ENCODE data around the gene TOR1B. TPM values are rescaled to one million over a fixed set of nuclear protein-coding genes. Genes with fewer than 3 reads are reported as not detected.

TOR1B gene
- total and polyA plus RNA-seq, 2 of the 4 experiments (the other 2 are of a cell fraction), result 15.6 to 21.0 TPM

DNA sequence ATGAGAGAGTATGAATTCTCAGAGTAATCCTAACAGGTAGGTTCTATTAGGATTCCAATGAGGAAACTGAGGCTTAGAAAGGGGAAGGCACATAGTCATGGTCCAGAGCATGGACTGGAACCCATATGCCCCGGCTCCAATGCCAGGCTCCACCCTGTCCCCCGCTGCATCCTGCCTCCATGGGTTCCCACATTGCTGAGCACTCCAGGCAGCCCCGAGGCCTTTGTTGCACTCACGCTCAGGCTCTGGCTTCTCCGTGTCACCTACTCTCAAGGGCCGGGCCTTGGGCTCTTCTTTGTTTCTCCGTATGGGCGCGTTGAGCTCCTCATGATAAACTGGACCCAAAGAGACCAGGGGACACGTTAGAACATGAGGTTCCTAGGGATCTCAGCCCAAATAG lies 26.0 kb downstream of the TOR1B start:
- no peak overlapping the region for H4K91ac ChIP-seq (ENCODE audit: insufficient read depth, low read depth, low read length)
- no peak overlapping the region for H3K14ac ChIP-seq (replicated peaks; ENCODE audit: low read depth, low read length)
- peaks cover 6% of the 10 kb centered on the region; the same call in 1 of the 2 replicates for H3K9me1 ChIP-seq (ENCODE audit: insufficient read depth, low read length)
- H3K4ac ChIP-seq (ENCODE audit: low read depth, low read length), result no peak overlapping the region
- H2AK5ac ChIP-seq (ENCODE audit: low read depth, low read length), result no peak overlapping the region
- no peak overlapping the region for H3K18ac ChIP-seq (ENCODE audit: low read depth, low read length)
- TF ChIP-seq POLR2A (IDR thresholded peaks at IDR 0.05; ENCODE audit: low read depth, low read length), result no peak
- TF ChIP-seq, protein P1, sequence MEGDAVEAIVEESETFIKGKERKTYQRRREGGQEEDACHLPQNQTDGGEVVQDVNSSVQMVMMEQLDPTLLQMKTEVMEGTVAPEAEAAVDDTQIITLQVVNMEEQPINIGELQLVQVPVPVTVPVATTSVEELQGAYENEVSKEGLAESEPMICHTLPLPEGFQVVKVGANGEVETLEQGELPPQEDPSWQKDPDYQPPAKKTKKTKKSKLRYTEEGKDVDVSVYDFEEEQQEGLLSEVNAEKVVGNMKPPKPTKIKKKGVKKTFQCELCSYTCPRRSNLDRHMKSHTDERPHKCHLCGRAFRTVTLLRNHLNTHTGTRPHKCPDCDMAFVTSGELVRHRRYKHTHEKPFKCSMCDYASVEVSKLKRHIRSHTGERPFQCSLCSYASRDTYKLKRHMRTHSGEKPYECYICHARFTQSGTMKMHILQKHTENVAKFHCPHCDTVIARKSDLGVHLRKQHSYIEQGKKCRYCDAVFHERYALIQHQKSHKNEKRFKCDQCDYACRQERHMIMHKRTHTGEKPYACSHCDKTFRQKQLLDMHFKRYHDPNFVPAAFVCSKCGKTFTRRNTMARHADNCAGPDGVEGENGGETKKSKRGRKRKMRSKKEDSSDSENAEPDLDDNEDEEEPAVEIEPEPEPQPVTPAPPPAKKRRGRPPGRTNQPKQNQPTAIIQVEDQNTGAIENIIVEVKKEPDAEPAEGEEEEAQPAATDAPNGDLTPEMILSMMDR (conservative IDR thresholded peaks at IDR 0.05; ENCODE audit: low read depth, low read length), result no peak
- TF ChIP-seq NFE2L2 (IDR thresholded peaks at IDR 0.05; ENCODE audit: low read depth, low read length), result no peak
- no peak for TF ChIP-seq CHD1 (IDR thresholded peaks at IDR 0.05; ENCODE audit: low read depth, low read length)
- no peak for TF ChIP-seq SMC3 (IDR thresholded peaks at IDR 0.05; ENCODE audit: low read depth, low read length)
- TF ChIP-seq MAZ (IDR thresholded peaks at IDR 0.05; ENCODE audit: borderline replicate concordance, low read depth, low read length), result no peak
- TF ChIP-seq FOS (IDR thresholded peaks at IDR 0.05; ENCODE audit: low read depth, low read length), result no peak
- TF ChIP-seq RAD21 (IDR thresholded peaks at IDR 0.05; ENCODE audit: low read length), result no peak
- TF ChIP-seq, protein P2, sequence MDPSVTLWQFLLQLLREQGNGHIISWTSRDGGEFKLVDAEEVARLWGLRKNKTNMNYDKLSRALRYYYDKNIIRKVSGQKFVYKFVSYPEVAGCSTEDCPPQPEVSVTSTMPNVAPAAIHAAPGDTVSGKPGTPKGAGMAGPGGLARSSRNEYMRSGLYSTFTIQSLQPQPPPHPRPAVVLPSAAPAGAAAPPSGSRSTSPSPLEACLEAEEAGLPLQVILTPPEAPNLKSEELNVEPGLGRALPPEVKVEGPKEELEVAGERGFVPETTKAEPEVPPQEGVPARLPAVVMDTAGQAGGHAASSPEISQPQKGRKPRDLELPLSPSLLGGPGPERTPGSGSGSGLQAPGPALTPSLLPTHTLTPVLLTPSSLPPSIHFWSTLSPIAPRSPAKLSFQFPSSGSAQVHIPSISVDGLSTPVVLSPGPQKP (IDR thresholded peaks at IDR 0.05; ENCODE audit: borderline replicate concordance, low read depth, low read length), result no peak
- TF ChIP-seq, protein P3, sequence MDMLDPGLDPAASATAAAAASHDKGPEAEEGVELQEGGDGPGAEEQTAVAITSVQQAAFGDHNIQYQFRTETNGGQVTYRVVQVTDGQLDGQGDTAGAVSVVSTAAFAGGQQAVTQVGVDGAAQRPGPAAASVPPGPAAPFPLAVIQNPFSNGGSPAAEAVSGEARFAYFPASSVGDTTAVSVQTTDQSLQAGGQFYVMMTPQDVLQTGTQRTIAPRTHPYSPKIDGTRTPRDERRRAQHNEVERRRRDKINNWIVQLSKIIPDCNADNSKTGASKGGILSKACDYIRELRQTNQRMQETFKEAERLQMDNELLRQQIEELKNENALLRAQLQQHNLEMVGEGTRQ (IDR thresholded peaks at IDR 0.05; ENCODE audit: low read depth, low read length), result no peak
- TF ChIP-seq MAFK (IDR thresholded peaks at IDR 0.05; ENCODE audit: low read depth, low read length), result no peak
- no peak for TF ChIP-seq MXI1 (IDR thresholded peaks at IDR 0.05; ENCODE audit: borderline replicate concordance, low read depth, low read length)
- TF ChIP-seq RFX5 (IDR thresholded peaks at IDR 0.05; ENCODE audit: low read depth, low read length), result no peak
- TF ChIP-seq CEBPB (IDR thresholded peaks at IDR 0.05; ENCODE audit: low read depth, low read length), result no peak
- TF ChIP-seq RCOR1 (IDR thresholded peaks at IDR 0.05; ENCODE audit: insufficient replicate concordance, low read length), result no peak
- no peak for TF ChIP-seq BHLHE40 (IDR thresholded peaks at IDR 0.05; ENCODE audit: low read depth, low read length)
- no peaks in the 10 kb centered on the region; the same call in 1 of the 2 replicates for H4K20me1 ChIP-seq (ENCODE audit: insufficient read depth, low read length)
- H3K27ac ChIP-seq (ENCODE audit: insufficient read depth, low read length), result no peak overlapping the region
- H3K4me2 ChIP-seq (ENCODE audit: low read depth, low read length), result no peak overlapping the region
- no peak overlapping the region for H2BK20ac ChIP-seq (ENCODE audit: low read depth, low read length)
- DNase-seq (no peak), ATAC-seq (ENCODE audit: low read depth) (no peak)
- intact Hi-C loops (cut with micrococcal nuclease) (no loop called here), in situ Hi-C loops (cut with MboI; ENCODE audit: low sequenced_read_pairs) (no loop called here), dilution Hi-C loops (cut with HindIII; ENCODE audit: low sequenced_read_pairs, unreplicated experiment) (no loop called here)
- no peak overlapping the region for H3K4me3 ChIP-seq (ENCODE audit: insufficient read depth, low read depth, low read length)
- no peak overlapping the region for H3K56ac ChIP-seq (ENCODE audit: extremely low read depth, insufficient read depth, low read length)
- no peak overlapping the region for H2BK5ac ChIP-seq (ENCODE audit: low read depth, low read length, poor library complexity, severe bottlenecking)
- no TSS peak for BruUV-seq (replicated peaks)
- no peak overlapping the region for H4K8ac ChIP-seq (ENCODE audit: low read depth in 2 of 2, low read length in 2 of 2)
- POLR2A ChIA-PET (ENCODE audit: unreplicated experiment), result no interaction called here
- 98% methylated on average over 9 of the region's 10 CpGs; no CpG with 5 or more reads in 1 of the 2 experiments for whole genome bisulfite sequencing, 2 experiments (ENCODE audit: extremely low coverage in 2 of 2, insufficient read length in 1 of 2)
- peaks cover 32% of the 10 kb centered on the region for H3K36me3 ChIP-seq (ENCODE audit: control insufficient read depth, insufficient read depth, low read length)
- H3K4me1 ChIP-seq (ENCODE audit: control insufficient read depth, insufficient read depth, low read length), result no peaks in the 10 kb centered on the region
- H2AFZ ChIP-seq (replicated peaks; ENCODE audit: low read length, poor library complexity), result no peak overlapping the region
- no peaks in the 10 kb centered on the region for H3K9me3 ChIP-seq (ENCODE audit: control insufficient read depth, insufficient read depth, low read length)
- H2BK120ac ChIP-seq (ENCODE audit: low read depth, low read length), result no peak overlapping the region
- no peak overlapping the region for H2BK15ac ChIP-seq (ENCODE audit: low read depth, low read length)
- CTCF ChIA-PET, result no interaction called here
- no peak overlapping the region for H3K9ac ChIP-seq (ENCODE audit: low read depth, low read length)
- H3K27me3 ChIP-seq (ENCODE audit: control insufficient read depth, insufficient read depth, low read length), result no peaks in the 10 kb centered on the region
- H2AK9ac ChIP-seq (replicated peaks; ENCODE audit: low read depth, low read length, poor library complexity), result no peak overlapping the region
- no peak overlapping the region for H3K23ac ChIP-seq (ENCODE audit: low read depth, low read length)
- H4K5ac ChIP-seq (ENCODE audit: low read depth, low read length), result no peak overlapping the region
- peaks cover 7 to 10% of the 10 kb centered on the region in 2 experiments for H3K79me1 ChIP-seq (ENCODE audit: low read depth in 1 of 2, low read length in 2 of 2)

All from IMR-90 (cell line).